NCI-H2196 treated with DMSO at 0.1 percent for 48 hours (cell line): ENCODE measurements around the gene CHD9NB.
A peak's percentile ranks its signal among the peaks of the same experiment; 100 is the strongest.
"Not testable (repeated sequence)": the region's sequence is repeated elsewhere in the genome, so short reads cannot be mapped to it uniquely, and the experiment has no call there.

ENCODE experiments used
- DNase-seq: peaks from one replicate; lab custom pipeline; 2025; ENCODE audit not compliant: unreplicated experiment; lab: John Stamatoyannopoulos, UW

Gene CHD9NB

GRCh38 chr16:53058441-53058840 lies 5.7 kb upstream of the CHD9NB start:
- DNase-seq, result no peak

GRCh38 chr16:53057658-53058057 lies 5.0 kb upstream of the CHD9NB start:
- no peak for DNase-seq

GRCh38 chr16:53056392-53056881 lies 3.7 kb upstream of the CHD9NB start:
- DNase-seq, result no peak

- no peak for DNase-seq
Measured at GRCh38 chr16:53055541-53056391, 3.1 kb upstream of the CHD9NB start.

GRCh38 chr16:53054670-53055485 lies 2.2 kb upstream of the CHD9NB start, which contains the start of gene CHD9:
Gene CHD9 (plus strand): TSS chr16:53054991. CDS start chr16:53156090, 101,099 bp downstream.
- peak; percentile 58 for DNase-seq

GRCh38 chr16:53053967-53054669 lies 1.4 kb upstream of the CHD9NB start:
- peak; percentile 3 for DNase-seq

- DNase-seq, result not testable (repeated sequence)
Measured at GRCh38 chr16:53051255-53051654, 1.4 kb downstream of the CHD9NB start.

GRCh38 chr16:53048139-53048915 lies 4.4 kb downstream of the CHD9NB start:
- no peak for DNase-seq

GRCh38 chr16:53047515-53047914 lies 5.2 kb downstream of the CHD9NB start:
- DNase-seq, result not testable (repeated sequence)

- no peak for DNase-seq
Measured at GRCh38 chr16:53045341-53046220, 7.1 kb downstream of the CHD9NB start.

GRCh38 chr16:53043986-53044601 lies 8.6 kb downstream of the CHD9NB start:
- DNase-seq, result no peak

GRCh38 chr16:53043428-53043831 lies 9.3 kb downstream of the CHD9NB start:
- DNase-seq, result no peak

GRCh38 chr16:53042235-53042701 lies 10.4 kb downstream of the CHD9NB start:
- no peak for DNase-seq

- DNase-seq, result no peak
Measured at GRCh38 chr16:53041320-53042051, 11.2 kb downstream of the CHD9NB start.

GRCh38 chr16:53040788-53041187 lies 11.9 kb downstream of the CHD9NB start:
- DNase-seq, result no peak

- not testable (repeated sequence) for DNase-seq
Measured at GRCh38 chr16:53036711-53037110, 16.0 kb downstream of the CHD9NB start.

GRCh38 chr16:53036066-53036465 lies 16.6 kb downstream of the CHD9NB start:
- no peak for DNase-seq
